H1 (cell line): ENCODE measurements around the gene COL6A1. TPM values are rescaled to one million over a fixed set of nuclear protein-coding genes. Genes with fewer than 3 reads are reported as not detected.

Experiments used
- CTCF ChIA-PET: fragments of 300-600 bp; sonication (Branson Sonifier 250); formaldehyde crosslinking; loops from one replicate; lab custom pipeline; 2021; ENCODE audit not compliant: partially characterized antibody; lab: Charles Lee
- POLR2A ChIA-PET: fragments of 300-600 bp; sonication (Branson Sonifier 250); formaldehyde crosslinking; loops from one replicate; lab custom pipeline; 2021; ENCODE audit warnings: inconsistent platforms; ENCODE audit not compliant: partially characterized antibody; lab: Charles Lee
- DNase-seq, 2 experiments: peaks; one replicate each; pipeline versions ENCODE4 v3.0.0 to v3.0.0-alpha.2; 2010 to 2022; ENCODE audit warnings: low spot score in 2 of 2, low read depth in 1 of 2, mixed read lengths in 1 of 2
- FAIRE-seq: peaks from 2 replicates; lab custom pipeline; 2011; peaks lifted over from hg19 to GRCh38; lab: Jason Lieb, UNC
- H2AFZ ChIP-seq: 2 replicates; pipeline ENCODE4 v1.8.1; 2012; ENCODE audit warnings: low read length, inconsistent platforms
- H2AK5ac ChIP-seq: 2 replicates; pipeline ENCODE4 v1.6.1; 2013; ENCODE audit warnings: low read depth, low read length
- H2BK120ac ChIP-seq: replicated peaks from 2 replicates; pipeline ENCODE3; 2013; ENCODE audit warnings: low read depth, low read length, inconsistent platforms
- H2BK12ac ChIP-seq: 2 replicates; pipeline ENCODE4 v1.6.1; 2013; ENCODE audit warnings: low read depth, low read length
- H2BK15ac ChIP-seq: 2 replicates; pipeline ENCODE4 v1.6.1; 2013; ENCODE audit warnings: low read length
- H2BK20ac ChIP-seq: 2 replicates; pipeline ENCODE4 v1.6.1; 2013; ENCODE audit warnings: low read length
- H2BK5ac ChIP-seq: 2 replicates; pipeline ENCODE4 v1.6.1; 2013; ENCODE audit warnings: low read depth, low read length
- H3K14ac ChIP-seq: 2 replicates; pipeline ENCODE4 v1.6.1; 2013; ENCODE audit warnings: inconsistent platforms; ENCODE audit not compliant: insufficient read length
- H3K18ac ChIP-seq: 2 replicates; pipeline ENCODE4 v1.6.1; 2013; ENCODE audit warnings: low read length; ENCODE audit errors: extremely low read depth
- H3K23ac ChIP-seq: 2 replicates; pipeline ENCODE4 v1.6.1; 2013; ENCODE audit warnings: inconsistent platforms; ENCODE audit not compliant: insufficient read length
- H3K23me2 ChIP-seq: 2 replicates; pipeline ENCODE4 v1.6.1; 2013; ENCODE audit warnings: low read depth, low read length
- H3K27ac ChIP-seq: 2 replicates; pipeline ENCODE4 v1.6.1; 2011; ENCODE audit warnings: low read depth, low read length, inconsistent platforms
- H3K27me3 ChIP-seq, 4 experiments: replicated peaks in 1 of 4; 1 replicate in 1 of 4; 2 replicates in 3 of 4; pipeline versions ENCODE4 v1.6.1 to v1.8.1; 2011 to 2013; ENCODE audit warnings: low read length in 3 of 4, mild to moderate bottlenecking in 3 of 4, inconsistent platforms in 2 of 4, mixed read lengths in 2 of 4, moderate library complexity in 1 of 4; ENCODE audit not compliant: control insufficient read depth in 3 of 4, insufficient read depth in 3 of 4; ENCODE audit errors: extremely low read depth in 1 of 4
- H3K36me3 ChIP-seq, 4 experiments: 2 replicates each; pipeline versions ENCODE4 v1.6.1 to v1.8.1; 2011 to 2013; ENCODE audit warnings: mild to moderate bottlenecking in 4 of 4, low read length in 3 of 4, moderate library complexity in 2 of 4, control low read depth in 1 of 4, inconsistent platforms in 1 of 4; ENCODE audit not compliant: insufficient read depth in 4 of 4, control insufficient read depth in 2 of 4
- H3K4ac ChIP-seq: replicated peaks from 2 replicates; pipeline ENCODE3; 2013; ENCODE audit warnings: low read length, low read depth, mixed read lengths, inconsistent platforms; ENCODE audit not compliant: insufficient read length
- H3K4me1 ChIP-seq, 4 experiments: replicated peaks in 1 of 4; 1 replicate in 1 of 4; 2 replicates in 3 of 4; pipeline versions ENCODE4 v1.6.1 to v1.8.1; 2011 to 2013; ENCODE audit warnings: low read length in 3 of 4, inconsistent platforms in 2 of 4, mixed read lengths in 1 of 4; ENCODE audit not compliant: insufficient read depth in 4 of 4, control insufficient read depth in 3 of 4
- H3K4me2 ChIP-seq, 2 experiments: 2 replicates each; pipeline versions ENCODE4 v1.6.1 to v1.8.1; 2011 to 2013; ENCODE audit warnings: low read depth in 2 of 2, low read length in 2 of 2, control low read depth in 1 of 2, inconsistent platforms in 1 of 2, mild to moderate bottlenecking in 1 of 2; ENCODE audit not compliant: insufficient read depth in 1 of 2
- H3K4me3 ChIP-seq, 4 experiments: fragments of 200-600, 300-600 bp in 1 of 4; sonication (generic), shearing (Covaris generic), sonication (Bioruptor Twin) in 1 of 4; 2 replicates each; pipeline versions ENCODE4 v1.5.1 to v1.8.1; 2011 to 2016; ENCODE audit warnings: low read length in 4 of 4, low read depth in 3 of 4, control low read depth in 2 of 4, inconsistent platforms in 2 of 4, mild to moderate bottlenecking in 2 of 4, mixed read lengths in 1 of 4, moderate library complexity in 1 of 4; ENCODE audit not compliant: insufficient read depth in 2 of 4; ENCODE audit errors: extremely low read depth in 1 of 4
- H3K56ac ChIP-seq: replicated peaks from 2 replicates; pipeline ENCODE3; 2013; ENCODE audit warnings: low read depth, mild to moderate bottlenecking, mixed read lengths, low read length, inconsistent platforms; ENCODE audit not compliant: insufficient read length
- H3K79me1 ChIP-seq: 2 replicates; pipeline ENCODE4 v1.6.1; 2013; ENCODE audit warnings: low read depth, low read length, control low read depth
- H3K79me2 ChIP-seq, 2 experiments: 2 replicates each; pipeline versions ENCODE4 v1.6.1 to v1.8.1; 2012 to 2013; ENCODE audit warnings: low read length in 2 of 2, mild to moderate bottlenecking in 2 of 2, inconsistent platforms in 1 of 2; ENCODE audit not compliant: insufficient read depth in 2 of 2, control insufficient read depth in 1 of 2
- H3K9ac ChIP-seq, 4 experiments: replicated peaks in 1 of 4; 1 replicate in 1 of 4; 2 replicates in 3 of 4; pipeline versions ENCODE4 v1.6.1 to v1.8.1; 2011 to 2013; ENCODE audit warnings: low read depth in 3 of 4, low read length in 3 of 4, control low read depth in 2 of 4, mild to moderate bottlenecking in 2 of 4, moderate library complexity in 2 of 4, inconsistent platforms in 1 of 4; ENCODE audit errors: extremely low read depth in 1 of 4
- H3K9me3 ChIP-seq, 2 experiments: 2 replicates each; pipeline versions ENCODE4 v1.6.1 to v1.8.1; 2012 to 2013; ENCODE audit warnings: mild to moderate bottlenecking in 2 of 2, moderate library complexity in 2 of 2, control low read depth in 1 of 2, inconsistent platforms in 1 of 2, low read depth in 1 of 2, low read length in 1 of 2, mixed read lengths in 1 of 2; ENCODE audit not compliant: insufficient read depth in 2 of 2
- H4K20me1 ChIP-seq, 2 experiments: replicated peaks in 1 of 2; 2 replicates each; pipeline versions ENCODE3 to v1.8.1; 2011 to 2013; ENCODE audit warnings: inconsistent platforms in 2 of 2, low read length in 2 of 2, mild to moderate bottlenecking in 1 of 2; ENCODE audit not compliant: insufficient read depth in 2 of 2, control insufficient read depth in 1 of 2
- H4K5ac ChIP-seq: 2 replicates; pipeline ENCODE4 v1.6.1; 2013; ENCODE audit warnings: low read length, low read depth, mixed read lengths, inconsistent platforms; ENCODE audit not compliant: insufficient read length
- H4K8ac ChIP-seq: 2 replicates; pipeline ENCODE4 v1.8.0; 2013; ENCODE audit warnings: mild to moderate bottlenecking, moderate library complexity, low read length, inconsistent platforms; ENCODE audit not compliant: insufficient read depth; ENCODE audit errors: extremely low read depth
- H4K91ac ChIP-seq: replicated peaks from 2 replicates; pipeline ENCODE3; 2013; ENCODE audit warnings: low read length, mixed read lengths, inconsistent platforms; ENCODE audit not compliant: insufficient read length
- FOSL1 ChIP-seq: IDR thresholded peaks from 2 replicates; pipeline ENCODE4 v1.6.1; 2011; ENCODE audit warnings: mild to moderate bottlenecking, low read depth, low read length, moderate library complexity; ENCODE audit not compliant: insufficient read depth
- NANOG ChIP-seq: IDR thresholded peaks from 2 replicates; pipeline ENCODE4 v1.6.1; 2011; ENCODE audit warnings: low read length, low read depth, mild to moderate bottlenecking, inconsistent platforms; ENCODE audit not compliant: insufficient read depth, poor library complexity, severe bottlenecking
- TAF7 ChIP-seq: optimal IDR thresholded peaks from 2 replicates; pipeline ENCODE3; 2011; ENCODE audit warnings: low read depth, mild to moderate bottlenecking, inconsistent platforms, low read length, moderate library complexity, borderline replicate concordance
- WGBS, 2 experiments: shearing (Covaris generic) in 1 of 2; methylation state at CpG; one replicate each; pipeline versions ENCODE4 v1.1.6 to v1.1.7; 2013 to 2015; ENCODE audit warnings: low lambda C conversion rate in 2 of 2, mixed read lengths in 2 of 2, inconsistent platforms in 1 of 2, low coverage in 1 of 2, missing lambda C conversion rate in 1 of 2; ENCODE audit not compliant: insufficient replicate concordance in 2 of 2, insufficient coverage in 1 of 2, insufficient read length in 1 of 2; ENCODE audit errors: extremely low coverage in 1 of 2, missing lambda C conversion rate in 1 of 2; 5-methylcytosine and 5-hydroxymethylcytosine counted together
- polyA plus RNA-seq, 7 experiments: library from polyadenylated mRNA; depleted of rRNA in 3 of 7; stranded (reverse) in 5 of 7; unstranded in 2 of 7; fragments of >200 nt in 5 of 7; fragments of 200-250 nt in 2 of 7; gene quantifications; 1 replicate in 5 of 7; 2 replicates in 1 of 7; 4 replicates in 1 of 7; pipeline versions ENCODE4 v1.2.1 to v1.2.3, GENCODE V29; 2011 to 2013; ENCODE audit warnings: missing spikeins in 2 of 7, mixed read lengths in 2 of 7
- total RNA-seq: library from RNA; stranded (reverse); fragmentation: NEBNext Ultra II Directional; extraction: Animal tissue kit (Norgen Biotek cat#: 25700); gene quantifications from 2 replicates; pipeline ENCODE4 v1.2.1, GENCODE V29; 2021

COL6A1 gene
- total and polyA plus RNA-seq, 2 of the 8 experiments (the other 6 are each of a cell fraction or from before 2014, with no cell fraction given): 100 to 115 TPM

DNA sequence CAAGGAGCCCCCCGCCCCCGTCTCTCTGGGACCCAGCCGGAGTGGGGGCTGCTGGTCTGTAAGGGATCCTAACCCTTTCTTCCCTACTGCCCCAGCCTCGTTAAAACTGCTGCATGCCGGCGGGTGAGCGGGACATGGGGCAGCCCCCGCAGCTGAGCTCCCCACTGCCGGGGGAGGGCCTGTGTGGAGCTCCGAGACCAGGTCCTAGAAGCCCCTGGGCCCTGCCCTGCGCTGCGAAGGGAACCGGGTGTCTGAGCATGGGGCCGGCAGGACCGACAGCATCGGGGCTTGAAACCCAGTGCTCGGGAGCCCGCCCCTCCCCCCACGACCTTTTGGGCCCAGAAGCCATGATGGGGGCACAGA, 9.2 kb upstream of the COL6A1 start:
- peak overlapping the region; percentile 36; the same call in 1 of the 2 replicates for H2BK15ac ChIP-seq
- no peak for TF ChIP-seq NANOG
- no peak for TF ChIP-seq FOSL1
- TF ChIP-seq TAF7: no peak
- TF ChIP-seq, all 59 proteins: peak for 0
- Histone ChIP-seq H2AFZ (no peak overlapping the region), H4K91ac (peak overlapping the region; percentile 79), H4K20me1 (no peaks in the 10 kb centered on the region), H3K4me1 (peaks cover 0 to 24% (median 17%) of the 10 kb centered on the region in 4 experiments; a peak in 6 of 7 replicates), H3K9me3 (no peaks in the 10 kb centered on the region), H2BK12ac (no peak overlapping the region), H2AK5ac (no peak overlapping the region), H2BK5ac (peak overlapping the region; percentile 75; the same call in 1 of the 2 replicates), H2BK20ac (no peak overlapping the region), H4K5ac (peak overlapping the region; percentile 49), H3K56ac (peak overlapping the region; percentile 16), H3K4ac (peak overlapping the region; percentile 85), H3K9ac (no peak overlapping the region), H3K27ac (no peak overlapping the region), H3K27me3 (peaks cover 0 to 23% (median 11%) of the 10 kb centered on the region in 4 experiments; a peak in 4 of 7 replicates), H3K18ac (peak overlapping the region; percentile 68; the same call in 1 of the 2 replicates), H4K8ac (0 out of 2 replicates have a peak overlapping the region, but pooled peaks have one; percentile 40), H3K36me3 (no peaks in the 10 kb centered on the region), H3K23ac (no peak overlapping the region), H3K4me3 (peak overlapping the region; percentile 42 to 71 (median 60); a peak in 6 of 8 replicates), H3K23me2 (peaks cover 26% of the 10 kb centered on the region; the same call in 1 of the 2 replicates), H3K79me2 (no peaks in the 10 kb centered on the region), H3K79me1 (no peaks in the 10 kb centered on the region), H2BK120ac (peak overlapping the region; percentile 83), H3K14ac (no peak overlapping the region), H3K4me2 (peak overlapping the region; percentile 97)
- ChIA-PET POLR2A (no interaction called here), CTCF (interaction anchor here (0.6 to 5.2 kb wide), 12 partner anchors 10 to 631 kb away, joined by 3 to 47 read pairs (median 5); partner anchors contain the start of gene C21orf58)
- DNase-seq (peak in 1 of 2 experiments; percentile 73), FAIRE-seq (no peak)
- WGBS, 2 experiments: 35% methylated on average over 15 of the region's 19 CpGs; no CpG with 5 or more reads in 1 of the 2 experiments
